ENCODE data around the gene PACRG.

PACRG gene

DNA sequence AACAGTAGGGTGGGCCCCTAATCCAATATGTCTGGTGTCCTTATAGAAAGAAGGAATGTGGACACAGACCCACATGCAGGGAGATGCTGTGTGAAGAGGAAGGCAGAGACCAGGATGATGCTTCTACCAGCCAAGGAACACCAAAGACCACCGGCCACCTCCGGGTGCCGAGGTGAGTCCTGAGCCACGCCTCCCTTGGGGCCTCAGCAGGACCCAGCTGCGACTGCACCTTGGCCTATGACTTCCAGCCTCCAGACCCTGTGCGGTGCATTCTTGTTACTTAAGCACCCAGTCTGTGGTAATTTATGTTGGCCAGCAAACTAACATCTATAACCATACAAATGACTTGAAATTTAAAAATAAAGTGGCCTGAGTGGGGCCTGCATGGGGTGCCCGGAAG, 607.3 kb downstream of the PACRG start:
- no peak for DNase-seq (ENCODE audit: low spot score)

- no peak for DNase-seq (ENCODE audit: low spot score)
These were observed 608.1 kb downstream of the PACRG start for GRCh38 chr6:163335671-163336545.

- no peak for DNase-seq (ENCODE audit: low spot score)
These were observed 609.2 kb downstream of the PACRG start for GRCh38 chr6:163336961-163337360.

GRCh38 chr6:163337958-163338357, 610.2 kb downstream of the PACRG start:
- DNase-seq (ENCODE audit: low spot score), result no peak

GRCh38 chr6:163338671-163339405, 611.1 kb downstream of the PACRG start:
- peak; percentile 72 for DNase-seq (ENCODE audit: low spot score)

GRCh38 chr6:163339466-163339865, 611.7 kb downstream of the PACRG start:
- no peak for DNase-seq (ENCODE audit: low spot score)

DNA sequence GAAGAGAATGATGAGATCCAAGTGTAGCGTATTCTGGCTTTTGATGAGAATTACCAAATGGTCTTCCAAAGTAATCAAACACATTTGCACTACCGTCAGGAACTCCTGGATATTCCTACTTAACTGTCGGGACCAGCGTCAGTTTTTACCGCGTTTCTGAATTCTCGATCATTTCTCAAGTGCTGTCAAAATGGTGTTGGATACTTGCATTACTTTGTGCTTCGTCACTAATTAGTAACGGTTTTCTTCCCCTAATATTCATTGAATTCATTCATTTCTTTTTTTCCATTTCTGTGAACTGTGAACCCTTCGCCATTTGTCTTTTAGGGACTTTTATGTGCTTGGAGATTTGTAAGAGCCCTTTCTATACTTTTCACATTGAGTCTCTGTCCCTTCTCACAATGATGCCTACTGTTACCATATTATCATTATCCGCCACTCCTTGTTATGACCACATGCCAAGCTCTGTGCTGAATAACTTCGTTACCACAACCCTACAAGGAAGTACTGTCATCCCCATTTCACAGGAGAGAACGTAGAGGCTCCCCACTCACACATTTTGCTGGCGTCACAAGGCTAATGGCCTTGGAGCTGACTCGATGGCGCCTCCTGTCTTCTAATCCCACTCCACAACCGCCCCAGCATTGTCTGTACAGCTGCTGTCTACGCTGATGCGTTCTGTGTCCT, 612.6 kb downstream of the PACRG start:
- DNase-seq (ENCODE audit: low spot score), result no peak

- DNase-seq (ENCODE audit: low spot score), result no peak
These were observed 613.7 kb downstream of the PACRG start for GRCh38 chr6:163341224-163342061.

DNA sequence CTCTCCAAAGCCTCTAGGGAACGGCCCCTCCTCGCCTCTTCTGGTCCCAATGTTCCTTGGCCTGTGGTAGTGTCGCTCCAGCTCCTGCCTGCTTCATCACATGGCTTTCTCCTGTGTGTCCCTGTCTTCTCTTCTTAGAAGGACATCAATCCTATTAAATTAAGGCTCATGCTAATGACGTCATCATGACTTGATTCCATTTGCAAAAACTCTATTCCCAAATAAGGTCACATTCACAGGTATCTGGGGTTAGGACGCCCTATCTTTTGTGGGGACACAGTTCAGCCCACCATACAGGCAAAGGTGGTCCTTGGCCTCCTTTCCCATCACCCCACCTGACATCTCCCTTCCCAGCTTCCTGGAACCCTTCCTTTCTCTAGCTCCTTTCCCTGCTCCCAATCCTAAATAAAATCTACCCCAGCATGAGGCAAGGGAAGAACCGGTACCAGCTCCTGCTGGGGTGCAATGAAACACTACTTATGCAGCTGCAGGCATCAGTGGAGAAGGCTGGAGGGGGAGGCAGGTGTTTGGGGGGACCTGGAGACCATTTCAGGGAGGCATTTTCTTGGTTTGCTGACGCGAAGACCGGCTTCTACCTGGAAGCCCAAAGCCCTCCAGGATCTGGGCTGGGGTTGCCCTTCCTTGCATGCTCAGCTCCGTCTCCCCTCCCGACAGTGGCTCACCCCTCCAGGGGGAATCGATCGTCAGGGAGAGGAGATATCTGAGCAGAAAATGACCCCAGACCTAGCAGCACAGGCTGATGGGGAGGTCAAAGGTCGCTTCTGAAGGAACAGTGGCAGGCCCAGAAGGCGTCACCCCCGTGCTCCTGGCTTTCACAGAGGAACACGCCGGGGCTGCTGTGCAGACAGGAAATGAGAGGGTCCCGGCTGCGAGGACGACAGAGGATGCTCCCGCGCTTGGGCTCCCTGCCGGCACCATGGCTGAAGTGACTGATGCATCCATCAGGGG, 615.1 kb downstream of the PACRG start:
- no peak for DNase-seq (ENCODE audit: low spot score)

GRCh38 chr6:163343609-163344008, 615.8 kb downstream of the PACRG start:
- no peak for DNase-seq (ENCODE audit: low spot score)

DNA sequence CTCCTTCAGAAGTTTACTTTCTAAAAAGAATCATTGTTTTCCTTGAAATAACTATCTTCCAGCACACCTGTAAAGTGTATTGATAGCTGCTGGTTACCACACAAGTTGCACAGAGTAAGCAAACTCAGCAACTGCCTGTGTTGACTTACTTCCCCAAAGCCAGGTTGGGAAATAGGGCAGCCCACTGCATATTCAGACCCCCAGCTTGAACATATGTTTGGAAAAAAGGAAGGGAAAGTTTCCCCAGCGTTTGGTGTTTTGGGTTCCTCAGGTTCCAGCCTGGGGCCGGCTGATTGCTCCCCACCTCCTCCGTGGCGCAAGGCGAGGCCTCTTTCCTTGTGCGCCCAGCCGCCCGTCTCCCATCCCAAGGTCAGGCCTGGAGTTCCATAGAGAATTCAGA, 616.6 kb downstream of the PACRG start:
- DNase-seq (ENCODE audit: low spot score), result no peak

- DNase-seq (ENCODE audit: low spot score), result no peak
These were observed 618.2 kb downstream of the PACRG start for GRCh38 chr6:163345931-163346330.

GRCh38 chr6:163346497-163346961, 618.8 kb downstream of the PACRG start:
- no peak for DNase-seq (ENCODE audit: low spot score)

DNA sequence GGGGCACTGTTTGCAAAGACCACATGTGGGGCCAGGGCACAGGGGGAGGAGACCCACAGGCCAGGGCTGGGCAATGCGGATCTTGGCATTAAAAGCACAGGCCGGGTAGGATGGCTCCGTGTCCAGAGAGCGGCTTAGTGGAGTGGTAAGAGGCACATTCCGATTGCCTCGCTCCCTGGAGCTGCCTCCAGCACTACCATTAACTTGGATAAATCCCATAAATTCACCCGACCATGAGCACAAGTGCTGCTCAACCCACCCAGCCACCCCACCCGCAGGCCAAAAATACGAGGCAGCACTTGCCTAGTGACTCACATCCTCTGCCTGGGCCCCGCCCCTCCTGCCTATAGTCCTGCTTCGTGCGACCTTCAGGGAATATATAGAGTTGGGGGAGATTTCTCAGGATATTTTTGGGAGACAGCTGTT, 619.3 kb downstream of the PACRG start:
- DNase-seq (ENCODE audit: low spot score), result no peak

GRCh38 chr6:163348789-163349680, 621.3 kb downstream of the PACRG start:
- DNase-seq (ENCODE audit: low spot score), result no peak

DNA sequence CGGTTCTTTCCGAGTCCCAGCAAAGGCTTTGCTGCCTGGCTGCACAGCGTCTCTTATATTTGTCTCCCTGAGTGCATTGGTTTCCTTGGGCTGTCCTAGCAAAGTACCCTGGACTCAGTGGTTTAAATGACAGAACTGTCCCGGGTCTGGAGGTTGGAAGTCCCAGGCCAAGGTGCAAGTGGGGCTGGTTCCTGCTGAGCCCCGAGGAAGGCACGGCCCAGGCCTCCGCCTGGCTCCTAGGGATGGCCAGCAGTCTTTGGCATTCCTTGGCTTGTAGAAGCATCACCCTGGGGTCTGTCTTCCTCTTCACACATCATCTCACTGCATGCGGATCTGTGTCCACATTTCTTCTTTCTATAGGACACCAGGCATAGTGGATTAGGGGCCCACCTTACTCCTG, 621.9 kb downstream of the PACRG start:
- DNase-seq (ENCODE audit: low spot score), result no peak

GRCh38 chr6:163351013-163351412, 623.2 kb downstream of the PACRG start:
- DNase-seq (ENCODE audit: low spot score), result no peak

DNA sequence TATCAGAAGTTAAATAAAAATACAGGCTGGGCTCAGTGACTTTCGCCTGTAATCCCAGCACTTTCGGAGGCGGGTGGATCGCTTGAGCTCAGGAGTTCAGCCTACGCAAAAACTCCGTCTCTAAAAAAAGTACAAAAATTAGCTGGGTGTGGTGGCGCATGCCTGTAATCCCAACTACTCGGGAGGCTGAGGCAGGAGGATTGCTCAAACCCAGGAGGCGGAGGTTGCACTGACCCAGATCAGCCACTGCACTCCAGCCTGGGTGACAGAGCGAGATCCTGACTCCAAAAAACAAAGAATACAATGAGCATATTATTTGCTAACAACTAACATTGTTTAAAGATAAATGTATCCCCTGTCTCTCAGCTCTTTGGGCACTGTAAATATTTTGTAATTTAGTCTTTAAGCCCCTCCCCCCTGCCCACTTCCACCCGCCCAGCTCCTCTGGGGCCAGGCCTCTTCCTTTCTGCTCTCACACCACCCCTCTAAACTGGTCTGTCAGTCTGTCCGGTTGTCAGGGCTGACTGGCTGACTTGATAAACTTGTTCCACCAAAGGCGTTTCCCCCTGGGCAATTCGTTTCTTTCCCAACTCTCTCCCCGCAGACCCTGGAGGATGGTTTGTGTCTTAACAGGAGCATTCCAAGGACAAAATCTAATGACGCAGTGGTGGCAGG, 624.4 kb downstream of the PACRG start:
- DNase-seq (ENCODE audit: low spot score), result no peak

DNA sequence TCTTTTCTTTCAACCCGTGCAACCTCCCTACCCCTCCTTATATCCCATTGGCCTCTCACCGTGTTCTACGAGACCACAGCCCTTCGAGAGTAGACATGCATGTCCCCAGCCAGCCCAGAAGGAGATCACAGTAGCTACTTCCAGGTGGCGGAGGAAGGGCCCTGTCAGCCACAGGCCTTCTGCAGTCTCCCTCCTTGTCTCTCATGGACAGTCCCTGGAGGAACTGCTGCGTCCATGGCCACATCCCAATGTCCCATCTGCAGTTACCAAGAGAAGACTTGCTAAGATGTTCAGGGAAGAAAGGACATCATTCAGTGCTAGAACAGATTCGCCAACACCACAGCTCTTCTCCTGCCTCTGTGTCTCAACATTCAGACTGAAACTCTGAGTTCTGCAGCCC, 625.2 kb downstream of the PACRG start:
- no peak for DNase-seq (ENCODE audit: low spot score)

Measured in AG08395 (cell line).